WTC11 (cell line): ENCODE measurements around the gene CARD14. TPM values are rescaled to one million over a fixed set of nuclear protein-coding genes. Genes with fewer than 3 reads are reported as not detected.

Experiments used
- ATAC-seq: fragments of 200-7000 bp; cut with Tn5 transposase; 2 replicates; pipeline ENCODE4 v1.10.0; 2021; ENCODE audit warnings: mild to moderate bottlenecking, moderate library complexity
- CTCF ChIA-PET: fragments of 300-600 bp; sonication (Branson Sonifier 250); formaldehyde crosslinking; loops from one replicate; lab custom pipeline; 2021; ENCODE audit warnings: antibody characterized with exemption; lab: Charles Lee
- POLR2A ChIA-PET: fragments of 350-600 bp; sonication (Branson Sonifier 250); formaldehyde crosslinking; loops from one replicate; lab custom pipeline; 2021; ENCODE audit warnings: antibody characterized with exemption; lab: Charles Lee
- DNase-seq: peaks from one replicate; pipeline ENCODE4 v3.0.0; 2021; ENCODE audit warnings: low spot score
- H3K27ac Mint-ChIP-seq: 2 replicates; pipeline ENCODE4 v1.8.0; 2021; ENCODE audit warnings: mixed read lengths
- H3K27me3 Mint-ChIP-seq: 2 replicates; pipeline ENCODE4 v1.8.0; 2021; ENCODE audit warnings: low read depth, mild to moderate bottlenecking, moderate library complexity, mixed read lengths
- H3K36me3 Mint-ChIP-seq: 2 replicates; pipeline ENCODE4 v1.8.0; 2021; ENCODE audit warnings: mixed read lengths
- H3K4me1 Mint-ChIP-seq: 2 replicates; pipeline ENCODE4 v1.8.0; 2022; ENCODE audit warnings: mixed read lengths
- H3K4me3 Mint-ChIP-seq: 2 replicates; pipeline ENCODE4 v1.8.0; 2021; ENCODE audit warnings: mild to moderate bottlenecking, moderate library complexity, mixed read lengths
- H3K9me3 Mint-ChIP-seq: 2 replicates; pipeline ENCODE4 v1.8.0; 2021; ENCODE audit warnings: mixed read lengths
- ATF3 ChIP-seq: sonication (generic); formaldehyde crosslinking; conservative IDR thresholded peaks from 2 replicates; pipeline ENCODE4 v1.8.1; 2022; ENCODE audit warnings: mild to moderate bottlenecking, missing genetic modification reagents
- ELF4 ChIP-seq: sonication (generic); formaldehyde crosslinking; IDR thresholded peaks from 2 replicates; pipeline ENCODE4 v1.8.1; 2022; ENCODE audit warnings: low read depth, mild to moderate bottlenecking, moderate library complexity, missing genetic modification reagents
- NR3C1 ChIP-seq: sonication (generic); formaldehyde crosslinking; conservative IDR thresholded peaks from 2 replicates; pipeline ENCODE4 v1.8.1; 2023; ENCODE audit warnings: low read depth, mild to moderate bottlenecking, missing genetic modification reagents
- RORB ChIP-seq: fragments of 250-450 bp; sonication (Bioruptor Pico); IDR thresholded peaks from 2 replicates; pipeline ENCODE4 v1.9.0; 2021; ENCODE audit warnings: mild to moderate bottlenecking
- SOX15 ChIP-seq: fragments of 250-450 bp; sonication (Bioruptor Pico); IDR thresholded peaks from 2 replicates; pipeline ENCODE4 v1.9.0; 2021; ENCODE audit warnings: mild to moderate bottlenecking
- ZBTB43 ChIP-seq: sonication (generic); formaldehyde crosslinking; IDR thresholded peaks from 2 replicates; pipeline ENCODE4 v1.8.1; 2023; ENCODE audit warnings: mild to moderate bottlenecking, missing genetic modification reagents
- ZNF416 ChIP-seq: fragments of 250-450 bp; sonication (Bioruptor Pico); IDR thresholded peaks from 2 replicates; pipeline ENCODE4 v1.9.0; 2021; ENCODE audit warnings: mild to moderate bottlenecking, inconsistent platforms
- ZNF423 ChIP-seq: fragments of 250-450 bp; sonication (Bioruptor Pico); IDR thresholded peaks from 2 replicates; pipeline ENCODE4 v2.1.2; 2022; ENCODE audit warnings: mild to moderate bottlenecking, moderate library complexity
- ZNF512 ChIP-seq: sonication (generic); formaldehyde crosslinking; IDR thresholded peaks from 2 replicates; pipeline ENCODE4 v1.8.1; 2022; ENCODE audit warnings: missing genetic modification reagents, borderline replicate concordance
- ZSCAN18 ChIP-seq: fragments of 250-450 bp; sonication (Bioruptor Pico); IDR thresholded peaks from 2 replicates; pipeline ENCODE4 v2.1.2; 2022; ENCODE audit warnings: mild to moderate bottlenecking, moderate library complexity
- total RNA-seq: library from RNA; stranded (reverse); gene quantifications from 3 replicates; pipeline ENCODE4 v1.2.3, GENCODE V29; 2021
- TF ChIP-seq, protein P1 (sequence below): sonication (generic); formaldehyde crosslinking; IDR thresholded peaks from 2 replicates; pipeline ENCODE4 v1.8.1; 2022; ENCODE audit warnings: low read depth, missing genetic modification reagents, borderline replicate concordance
- TF ChIP-seq, protein P2 (sequence below): sonication (generic); formaldehyde crosslinking; IDR thresholded peaks from 2 replicates; pipeline ENCODE4 v1.8.0; 2022; ENCODE audit warnings: mild to moderate bottlenecking, missing genetic modification reagents
- TF ChIP-seq, protein P3 (sequence below): sonication (generic); formaldehyde crosslinking; IDR thresholded peaks from 2 replicates; pipeline ENCODE4 v1.8.1; 2023; ENCODE audit warnings: mild to moderate bottlenecking, moderate library complexity, missing genetic modification reagents
- TF ChIP-seq, protein P4 (sequence below): fragments of 200-600 bp; IDR thresholded peaks from 2 replicates; pipeline ENCODE4 v1.8.0; 2022; ENCODE audit warnings: antibody characterized with exemption
- TF ChIP-seq, protein P5 (sequence below): sonication (generic); formaldehyde crosslinking; IDR thresholded peaks from 2 replicates; pipeline ENCODE4 v1.8.0; 2022; ENCODE audit warnings: missing genetic modification reagents

CARD14 gene
- total RNA-seq, 1 experiment from 2014 or later = 0.83 TPM

- TF ChIP-seq ZNF416 (CRISPR knock-in tag) (no peak), ZBTB43 (CRISPR knock-in tag) (no peak), RORB (CRISPR knock-in tag) (no peak), SOX15 (CRISPR knock-in tag) (no peak), ZSCAN18 (CRISPR knock-in tag) (no peak), ATF3 (no peak), ZNF512 (CRISPR knock-in tag) (no peak), ELF4 (no peak)
- TF ChIP-seq, protein P1, sequence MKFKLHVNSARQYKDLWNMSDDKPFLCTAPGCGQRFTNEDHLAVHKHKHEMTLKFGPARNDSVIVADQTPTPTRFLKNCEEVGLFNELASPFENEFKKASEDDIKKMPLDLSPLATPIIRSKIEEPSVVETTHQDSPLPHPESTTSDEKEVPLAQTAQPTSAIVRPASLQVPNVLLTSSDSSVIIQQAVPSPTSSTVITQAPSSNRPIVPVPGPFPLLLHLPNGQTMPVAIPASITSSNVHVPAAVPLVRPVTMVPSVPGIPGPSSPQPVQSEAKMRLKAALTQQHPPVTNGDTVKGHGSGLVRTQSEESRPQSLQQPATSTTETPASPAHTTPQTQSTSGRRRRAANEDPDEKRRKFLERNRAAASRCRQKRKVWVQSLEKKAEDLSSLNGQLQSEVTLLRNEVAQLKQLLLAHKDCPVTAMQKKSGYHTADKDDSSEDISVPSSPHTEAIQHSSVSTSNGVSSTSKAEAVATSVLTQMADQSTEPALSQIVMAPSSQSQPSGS (CRISPR knock-in tag) = no peak
- TF ChIP-seq, protein P2, sequence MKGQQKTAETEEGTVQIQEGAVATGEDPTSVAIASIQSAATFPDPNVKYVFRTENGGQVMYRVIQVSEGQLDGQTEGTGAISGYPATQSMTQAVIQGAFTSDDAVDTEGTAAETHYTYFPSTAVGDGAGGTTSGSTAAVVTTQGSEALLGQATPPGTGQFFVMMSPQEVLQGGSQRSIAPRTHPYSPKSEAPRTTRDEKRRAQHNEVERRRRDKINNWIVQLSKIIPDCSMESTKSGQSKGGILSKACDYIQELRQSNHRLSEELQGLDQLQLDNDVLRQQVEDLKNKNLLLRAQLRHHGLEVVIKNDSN = no peak
- TF ChIP-seq, protein P3, sequence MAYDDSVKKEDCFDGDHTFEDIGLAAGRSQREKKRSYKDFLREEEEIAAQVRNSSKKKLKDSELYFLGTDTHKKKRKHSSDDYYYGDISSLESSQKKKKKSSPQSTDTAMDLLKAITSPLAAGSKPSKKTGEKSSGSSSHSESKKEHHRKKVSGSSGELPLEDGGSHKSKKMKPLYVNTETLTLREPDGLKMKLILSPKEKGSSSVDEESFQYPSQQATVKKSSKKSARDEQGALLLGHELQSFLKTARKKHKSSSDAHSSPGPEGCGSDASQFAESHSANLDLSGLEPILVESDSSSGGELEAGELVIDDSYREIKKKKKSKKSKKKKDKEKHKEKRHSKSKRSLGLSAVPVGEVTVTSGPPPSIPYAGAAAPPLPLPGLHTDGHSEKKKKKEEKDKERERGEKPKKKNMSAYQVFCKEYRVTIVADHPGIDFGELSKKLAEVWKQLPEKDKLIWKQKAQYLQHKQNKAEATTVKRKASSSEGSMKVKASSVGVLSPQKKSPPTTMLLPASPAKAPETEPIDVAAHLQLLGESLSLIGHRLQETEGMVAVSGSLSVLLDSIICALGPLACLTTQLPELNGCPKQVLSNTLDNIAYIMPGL (CRISPR knock-in tag) = no peak
- TF ChIP-seq, protein P4, sequence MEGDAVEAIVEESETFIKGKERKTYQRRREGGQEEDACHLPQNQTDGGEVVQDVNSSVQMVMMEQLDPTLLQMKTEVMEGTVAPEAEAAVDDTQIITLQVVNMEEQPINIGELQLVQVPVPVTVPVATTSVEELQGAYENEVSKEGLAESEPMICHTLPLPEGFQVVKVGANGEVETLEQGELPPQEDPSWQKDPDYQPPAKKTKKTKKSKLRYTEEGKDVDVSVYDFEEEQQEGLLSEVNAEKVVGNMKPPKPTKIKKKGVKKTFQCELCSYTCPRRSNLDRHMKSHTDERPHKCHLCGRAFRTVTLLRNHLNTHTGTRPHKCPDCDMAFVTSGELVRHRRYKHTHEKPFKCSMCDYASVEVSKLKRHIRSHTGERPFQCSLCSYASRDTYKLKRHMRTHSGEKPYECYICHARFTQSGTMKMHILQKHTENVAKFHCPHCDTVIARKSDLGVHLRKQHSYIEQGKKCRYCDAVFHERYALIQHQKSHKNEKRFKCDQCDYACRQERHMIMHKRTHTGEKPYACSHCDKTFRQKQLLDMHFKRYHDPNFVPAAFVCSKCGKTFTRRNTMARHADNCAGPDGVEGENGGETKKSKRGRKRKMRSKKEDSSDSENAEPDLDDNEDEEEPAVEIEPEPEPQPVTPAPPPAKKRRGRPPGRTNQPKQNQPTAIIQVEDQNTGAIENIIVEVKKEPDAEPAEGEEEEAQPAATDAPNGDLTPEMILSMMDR = no peak
- TF ChIP-seq, all 79 proteins: peak for 0
These were observed 32.4 kb downstream of the CARD14 start (continued) for GRCh38 chr17:80202197-80202596.

- H3K27ac Mint-ChIP-seq = no peak overlapping the region
- H3K27me3 Mint-ChIP-seq = no peaks in the 10 kb centered on the region
- H3K4me1 Mint-ChIP-seq = no peaks in the 10 kb centered on the region
- ATAC-seq = peak; percentile 33
- ChIA-PET CTCF (interaction anchor here (0.5 to 2.1 kb wide), 8 partner anchors 17 to 170 kb away, joined by 3 to 10 read pairs (median 3); partner anchors contain the start of genes SGSH and SLC26A11), POLR2A (interaction anchor here (0.8 kb wide), 1 partner anchor 9 kb away, joined by 3 read pairs; no protein-coding TSS in a partner anchor)
- H3K36me3 Mint-ChIP-seq = peaks cover 5% of the 10 kb centered on the region
- DNase-seq = no peak
- no peaks in the 10 kb centered on the region for H3K9me3 Mint-ChIP-seq
- no peak overlapping the region for H3K4me3 Mint-ChIP-seq
- TF ChIP-seq NR3C1 = no peak
- TF ChIP-seq, protein P5, sequence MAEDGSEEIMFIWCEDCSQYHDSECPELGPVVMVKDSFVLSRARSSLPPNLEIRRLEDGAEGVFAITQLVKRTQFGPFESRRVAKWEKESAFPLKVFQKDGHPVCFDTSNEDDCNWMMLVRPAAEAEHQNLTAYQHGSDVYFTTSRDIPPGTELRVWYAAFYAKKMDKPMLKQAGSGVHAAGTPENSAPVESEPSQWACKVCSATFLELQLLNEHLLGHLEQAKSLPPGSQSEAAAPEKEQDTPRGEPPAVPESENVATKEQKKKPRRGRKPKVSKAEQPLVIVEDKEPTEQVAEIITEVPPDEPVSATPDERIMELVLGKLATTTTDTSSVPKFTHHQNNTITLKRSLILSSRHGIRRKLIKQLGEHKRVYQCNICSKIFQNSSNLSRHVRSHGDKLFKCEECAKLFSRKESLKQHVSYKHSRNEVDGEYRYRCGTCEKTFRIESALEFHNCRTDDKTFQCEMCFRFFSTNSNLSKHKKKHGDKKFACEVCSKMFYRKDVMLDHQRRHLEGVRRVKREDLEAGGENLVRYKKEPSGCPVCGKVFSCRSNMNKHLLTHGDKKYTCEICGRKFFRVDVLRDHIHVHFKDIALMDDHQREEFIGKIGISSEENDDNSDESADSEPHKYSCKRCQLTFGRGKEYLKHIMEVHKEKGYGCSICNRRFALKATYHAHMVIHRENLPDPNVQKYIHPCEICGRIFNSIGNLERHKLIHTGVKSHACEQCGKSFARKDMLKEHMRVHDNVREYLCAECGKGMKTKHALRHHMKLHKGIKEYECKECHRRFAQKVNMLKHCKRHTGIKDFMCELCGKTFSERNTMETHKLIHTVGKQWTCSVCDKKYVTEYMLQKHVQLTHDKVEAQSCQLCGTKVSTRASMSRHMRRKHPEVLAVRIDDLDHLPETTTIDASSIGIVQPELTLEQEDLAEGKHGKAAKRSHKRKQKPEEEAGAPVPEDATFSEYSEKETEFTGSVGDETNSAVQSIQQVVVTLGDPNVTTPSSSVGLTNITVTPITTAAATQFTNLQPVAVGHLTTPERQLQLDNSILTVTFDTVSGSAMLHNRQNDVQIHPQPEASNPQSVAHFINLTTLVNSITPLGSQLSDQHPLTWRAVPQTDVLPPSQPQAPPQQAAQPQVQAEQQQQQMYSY (CRISPR knock-in tag) = peak; percentile 61
- peak; percentile 65 for TF ChIP-seq ZNF423
These were observed 33.7 kb downstream of the CARD14 start for GRCh38 chr17:80203471-80203963.
